GM18867 (cell line): ENCODE results near the gene SDK1.
"Not testable (repeated sequence)": the region's sequence is repeated elsewhere in the genome, so short reads cannot be mapped to it uniquely, and the experiment has no call there.

Experiments
- ATAC-seq: cut with Tn5 transposase; IDR thresholded peaks from one replicate; pipeline ENCODE4 v1.9.1; 2021; ENCODE audit warnings: mild to moderate bottlenecking, moderate library complexity; ENCODE audit not compliant: unreplicated experiment

Gene SDK1

DNA sequence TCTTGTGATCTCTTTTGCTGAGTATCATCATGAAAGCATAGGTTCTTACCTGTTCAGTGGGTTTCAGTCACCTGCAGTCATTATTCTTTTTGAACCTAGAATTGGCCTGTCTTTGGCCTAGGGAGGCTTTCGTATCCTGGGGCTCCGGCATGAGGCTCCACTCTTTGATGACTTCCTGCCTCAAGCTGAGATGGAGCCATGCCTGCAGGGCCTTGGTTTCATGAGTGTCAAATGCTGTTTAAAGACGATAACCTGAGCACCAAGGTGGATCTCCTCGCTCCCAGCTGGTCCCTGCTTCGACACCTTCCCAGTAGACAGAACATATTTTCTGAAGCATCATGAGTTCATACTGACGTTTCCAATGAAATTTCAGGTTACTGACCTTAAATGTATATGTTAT is 783.2 kb downstream of the SDK1 start:
- ATAC-seq = no peak

DNA sequence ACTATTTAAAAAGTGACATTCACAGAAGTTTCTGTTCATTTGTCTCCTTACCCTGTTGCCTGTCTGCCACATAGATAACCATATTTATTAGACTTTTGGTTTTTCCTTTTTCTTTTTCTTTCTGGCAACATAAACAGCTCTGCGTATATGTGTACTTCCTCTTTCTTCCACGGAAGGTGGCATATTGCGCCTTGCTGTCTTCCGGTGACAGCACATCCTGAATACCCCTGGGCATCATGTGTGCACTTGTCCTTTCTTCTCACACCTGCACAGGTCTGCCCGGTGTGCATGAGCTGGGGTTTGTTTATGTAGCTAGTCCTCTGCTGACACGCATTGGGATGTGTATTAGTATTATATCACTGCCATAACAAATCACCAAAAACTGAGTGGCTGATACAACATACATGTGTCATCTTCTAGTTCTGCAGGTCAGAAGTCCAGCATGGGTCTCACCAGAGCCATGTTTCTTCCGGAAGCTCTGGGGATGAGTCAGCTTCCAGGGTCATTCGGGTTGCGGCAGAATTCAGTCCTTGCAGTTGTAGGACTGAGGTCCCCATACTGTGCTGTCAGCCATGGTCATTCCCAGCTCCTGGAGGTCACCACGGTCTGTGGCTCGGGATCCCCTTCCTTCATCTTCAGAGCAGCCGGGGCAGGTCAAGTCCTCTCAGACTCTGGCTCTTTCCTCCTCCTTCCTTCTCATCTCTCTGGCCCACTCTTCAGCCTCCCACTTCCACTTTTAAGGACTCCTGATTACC is 785.1 kb downstream of the SDK1 start:
- ATAC-seq = no peak

DNA sequence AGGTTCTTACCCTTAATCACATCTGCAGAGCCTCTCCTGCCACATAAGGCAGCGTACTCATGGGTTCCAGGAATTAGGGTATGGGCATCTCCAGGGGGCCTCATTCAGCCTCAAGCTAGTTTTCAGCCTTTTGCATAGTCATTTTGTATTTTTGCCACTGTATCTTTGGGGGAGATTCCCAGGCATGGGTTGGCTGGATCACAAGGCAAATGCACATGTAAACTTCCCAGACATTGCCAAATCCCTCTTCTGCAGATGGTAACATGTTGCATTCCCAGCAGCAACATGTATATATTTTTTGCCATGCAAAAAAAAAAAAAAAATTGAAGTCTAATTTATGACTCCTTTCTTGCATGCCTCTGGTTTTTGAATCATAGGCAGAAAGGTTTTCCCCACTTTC is 785.7 kb downstream of the SDK1 start:
- no peak for ATAC-seq

DNA sequence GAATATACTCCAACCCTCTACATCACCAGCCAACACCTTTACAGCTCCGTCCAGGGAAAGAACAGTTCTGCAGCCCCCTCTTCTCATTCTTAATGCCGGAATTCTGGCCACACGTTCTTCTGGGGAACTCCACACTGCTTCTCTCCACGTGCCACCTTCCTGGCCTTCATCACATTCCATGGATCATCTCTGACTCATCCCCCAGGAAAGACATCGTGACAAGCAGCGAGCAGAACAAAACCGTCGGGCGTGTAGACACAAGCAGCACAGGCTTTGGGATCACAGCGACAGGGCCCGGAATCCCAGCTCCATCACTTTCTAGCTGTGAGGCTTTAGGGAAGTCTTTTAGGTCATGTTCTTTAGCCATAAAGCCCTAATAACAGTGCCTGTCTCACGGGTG is 790.7 kb downstream of the SDK1 start:
- ATAC-seq = no peak

DNA sequence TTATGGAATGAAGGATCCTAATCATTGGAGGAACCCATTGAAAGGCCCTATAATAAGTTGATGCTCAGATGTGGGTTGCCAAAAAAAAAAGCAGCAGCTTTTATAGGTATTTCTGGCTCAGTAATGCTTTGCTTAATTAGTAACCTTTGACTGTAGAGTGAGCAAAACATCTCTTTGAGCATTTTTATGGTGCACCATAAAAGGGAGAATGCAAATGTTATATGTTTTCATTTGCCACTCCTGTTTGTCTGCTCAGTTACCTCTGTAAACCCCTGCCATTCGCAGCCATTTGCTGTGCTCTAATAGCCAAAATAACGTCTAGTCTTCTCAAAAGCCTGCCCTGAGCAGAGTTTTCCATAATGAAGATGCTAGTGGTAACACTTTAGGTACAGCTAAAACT is 792.0 kb downstream of the SDK1 start:
- no peak for ATAC-seq

DNA sequence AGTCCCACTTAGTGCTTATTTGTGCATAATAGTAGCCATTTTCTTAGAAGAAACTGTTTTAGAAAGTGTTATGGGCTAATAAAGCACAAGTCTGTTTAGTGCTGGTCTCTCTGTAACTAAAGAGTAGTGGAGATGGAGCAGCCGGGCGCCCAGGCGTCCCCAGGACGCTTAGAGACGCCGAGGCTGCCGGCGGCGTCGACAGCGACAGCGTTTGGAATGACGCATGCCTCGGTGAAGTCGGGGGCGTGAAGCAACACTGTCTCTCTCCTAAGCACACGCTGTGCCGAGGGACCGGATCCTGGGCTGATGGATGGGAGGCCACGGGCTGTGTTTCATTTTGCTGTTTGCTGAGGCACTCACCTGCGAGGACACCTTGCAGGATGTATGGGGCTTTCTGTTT is 792.4 kb downstream of the SDK1 start:
- no peak for ATAC-seq

DNA sequence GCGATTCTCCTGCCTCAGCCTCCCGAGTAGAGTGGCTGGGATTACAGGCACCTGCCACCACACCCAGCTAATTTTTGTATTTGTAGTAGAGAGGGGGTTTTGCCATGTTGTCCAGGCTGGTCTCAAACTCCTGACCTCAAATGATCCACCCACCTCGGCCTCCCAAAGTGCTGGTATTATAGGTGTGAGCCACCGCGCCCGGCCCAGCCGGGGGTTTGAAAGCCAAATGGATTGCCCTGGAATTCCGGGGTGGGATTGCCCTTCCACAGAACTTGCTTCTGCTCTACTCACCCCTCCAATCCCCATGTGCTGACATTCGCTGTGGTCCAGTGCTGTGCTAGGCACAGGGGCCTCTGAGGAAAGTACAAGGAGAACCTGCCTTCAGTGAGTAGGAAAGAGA is 793.1 kb downstream of the SDK1 start:
- not testable (repeated sequence) for ATAC-seq

DNA sequence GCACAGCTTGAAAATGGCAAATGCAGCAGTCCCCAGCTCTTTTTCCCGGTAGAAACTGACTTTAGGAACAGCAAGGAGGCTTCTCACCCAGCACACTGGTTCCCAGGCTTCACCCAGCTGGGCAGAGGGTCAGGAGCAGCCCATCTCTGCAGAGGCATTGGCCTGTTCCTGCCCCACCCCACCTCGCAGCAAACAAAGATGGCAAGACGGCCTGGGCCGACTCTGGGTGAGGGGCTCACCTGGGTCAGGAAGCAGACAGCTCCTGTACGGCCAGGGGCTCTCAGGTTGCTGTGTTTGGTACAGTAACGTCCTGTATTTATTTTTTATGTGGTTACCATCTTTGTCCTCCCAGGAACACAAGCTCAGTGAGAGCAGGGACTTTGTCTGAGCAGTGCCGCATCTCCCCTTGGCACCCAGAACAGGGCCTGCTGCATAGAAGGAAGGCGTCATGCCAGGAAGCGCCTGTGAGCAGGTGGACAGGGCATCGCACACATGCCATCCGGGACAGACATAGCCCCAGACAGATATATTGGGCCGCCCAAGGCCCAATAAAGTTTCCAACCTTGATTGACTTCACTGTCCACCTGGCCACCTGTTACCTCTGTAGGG is 796.1 kb downstream of the SDK1 start:
- ATAC-seq = no peak

DNA sequence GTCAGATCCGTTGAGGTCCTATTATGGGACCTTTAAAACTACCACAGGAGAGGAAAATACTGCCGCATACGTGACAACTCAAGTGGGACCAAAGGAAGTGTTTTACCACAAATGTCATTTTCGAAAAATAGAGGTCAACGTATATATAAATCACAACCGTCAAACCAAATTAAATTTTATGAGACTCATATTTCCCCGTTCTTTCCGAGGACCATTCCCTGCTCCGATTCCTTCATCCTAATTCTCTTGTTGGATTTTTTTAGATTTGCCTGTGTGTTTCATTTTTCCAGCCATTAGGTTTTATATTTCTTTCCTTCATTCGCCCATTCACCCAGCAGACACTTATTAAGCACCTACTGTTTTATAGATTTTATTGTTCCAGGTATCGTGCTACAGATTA is 797.1 kb downstream of the SDK1 start:
- no peak for ATAC-seq

DNA sequence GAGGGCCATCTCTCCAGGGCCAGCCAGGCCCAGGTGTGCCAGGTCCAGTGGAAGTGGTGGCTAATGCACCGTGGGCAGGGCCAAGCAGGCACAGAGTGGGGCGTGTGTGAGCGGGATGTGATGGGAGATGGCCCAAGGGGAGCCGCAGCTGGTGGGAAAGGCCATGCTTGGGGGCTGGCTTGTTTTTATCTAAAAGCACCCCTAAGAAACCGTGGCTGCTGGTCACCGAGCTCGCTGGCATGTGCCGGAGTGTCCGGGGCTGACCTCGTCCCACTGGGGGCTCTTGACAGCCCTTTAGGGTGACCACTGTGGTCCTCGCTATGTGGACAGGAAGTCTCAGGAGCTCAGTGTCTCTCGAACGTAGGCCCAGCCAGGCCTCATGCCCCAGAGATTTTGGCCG is 798.6 kb downstream of the SDK1 start:
- no peak for ATAC-seq

DNA sequence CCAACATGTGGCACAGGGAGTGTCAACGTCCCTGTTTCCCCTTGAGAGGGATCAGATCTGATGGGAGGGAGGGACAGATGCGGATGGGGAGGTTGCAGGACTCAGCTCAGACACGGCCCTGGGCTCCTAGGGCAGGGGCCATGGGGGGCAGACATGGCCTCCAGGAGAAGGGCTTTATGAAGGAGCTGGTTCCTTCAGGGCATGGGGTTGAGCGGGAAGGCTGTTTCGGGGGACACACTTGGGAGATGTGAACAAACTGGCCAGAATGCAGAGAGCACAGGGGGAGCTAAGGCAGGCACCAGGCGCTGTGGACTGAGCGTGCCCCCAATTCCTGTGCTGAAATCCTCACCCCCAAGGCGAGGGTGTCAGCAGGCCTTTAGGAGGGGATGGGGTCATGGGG is 799.1 kb downstream of the SDK1 start:
- ATAC-seq = no peak

DNA sequence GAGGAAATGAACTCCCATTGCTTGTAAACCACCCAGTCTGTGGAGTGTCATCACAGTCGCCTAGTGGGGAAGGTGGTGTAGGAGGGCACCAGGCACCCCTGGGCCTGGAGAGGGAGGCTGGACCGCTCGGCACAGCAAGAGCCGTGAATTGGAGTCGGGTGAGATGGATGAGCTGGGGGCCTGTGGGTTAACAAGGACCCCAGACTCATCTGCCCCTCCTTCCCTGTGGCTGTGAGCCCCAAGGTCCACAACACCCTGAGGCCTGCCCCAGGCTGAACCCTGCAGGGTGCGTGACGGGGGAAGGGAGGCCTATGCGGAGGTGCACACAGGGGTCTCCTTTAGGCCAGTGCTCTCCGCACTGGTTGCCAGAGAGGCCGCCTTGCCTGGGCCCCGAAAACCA is 799.6 kb downstream of the SDK1 start:
- no peak for ATAC-seq

DNA sequence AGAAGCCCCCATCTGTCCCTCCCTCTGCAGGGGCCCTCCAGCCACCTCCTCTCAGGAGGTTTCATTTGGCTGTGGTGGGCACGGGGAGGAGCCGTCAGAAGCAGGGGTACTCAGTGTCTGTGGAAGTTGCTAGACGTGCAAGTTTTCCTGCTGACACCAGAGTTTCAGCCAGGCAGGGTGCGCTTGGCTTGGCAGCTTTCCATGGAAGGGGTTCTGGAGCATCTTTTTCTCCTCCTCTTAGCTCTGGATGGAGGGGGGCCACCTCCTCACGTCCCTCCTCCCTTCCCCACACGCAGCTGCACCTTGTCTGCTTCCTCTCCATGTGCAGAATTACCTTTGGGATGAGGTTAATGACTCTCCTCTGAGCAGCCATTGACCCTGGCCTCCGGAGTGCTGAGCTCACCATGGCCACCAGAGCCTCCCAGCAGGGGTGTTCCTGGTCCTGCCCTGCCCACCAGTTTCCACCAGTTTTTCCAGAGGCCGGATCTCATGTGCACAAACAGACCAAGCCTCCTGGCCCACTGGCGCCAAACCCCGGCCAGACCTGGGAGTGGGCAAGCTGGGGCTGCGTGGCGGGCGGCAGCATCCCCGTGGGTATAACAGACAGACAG is 801.3 kb downstream of the SDK1 start:
- ATAC-seq = no peak

DNA sequence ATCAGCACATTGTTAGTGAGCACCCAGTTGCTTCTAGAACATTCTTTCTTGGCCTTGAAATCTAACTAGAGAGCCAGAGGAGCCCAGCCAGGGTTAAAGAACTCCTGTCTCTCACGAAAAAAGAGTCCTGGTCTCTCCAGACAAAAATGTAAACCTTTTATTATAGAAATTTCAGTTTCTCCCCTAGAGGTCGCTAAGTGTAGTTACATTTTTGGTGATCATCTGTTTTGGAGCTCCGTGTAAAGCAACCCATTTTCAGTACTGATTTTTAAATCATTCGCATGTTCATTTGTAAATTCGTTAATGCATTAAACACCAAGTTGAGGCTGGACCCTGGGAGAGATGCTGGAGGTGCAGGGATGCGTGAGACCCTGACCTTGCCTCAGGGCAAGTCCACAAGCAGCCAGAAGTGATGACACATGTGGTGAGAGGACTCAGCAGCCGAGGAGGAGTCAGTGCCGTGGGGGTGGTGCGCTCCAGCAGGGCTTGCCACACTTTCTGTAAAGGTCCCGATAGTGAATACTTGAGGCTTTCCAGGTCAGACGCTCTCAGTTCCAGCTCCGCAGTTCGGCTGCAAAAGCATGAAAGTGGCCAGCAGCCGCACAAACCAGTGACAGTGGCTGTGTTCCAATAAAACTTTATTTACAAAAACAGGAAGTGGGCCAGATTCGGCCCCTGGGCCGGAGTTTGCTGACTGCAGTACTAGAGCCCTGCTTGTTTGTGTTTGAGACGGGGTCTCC is 802.5 kb downstream of the SDK1 start:
- ATAC-seq = no peak

DNA sequence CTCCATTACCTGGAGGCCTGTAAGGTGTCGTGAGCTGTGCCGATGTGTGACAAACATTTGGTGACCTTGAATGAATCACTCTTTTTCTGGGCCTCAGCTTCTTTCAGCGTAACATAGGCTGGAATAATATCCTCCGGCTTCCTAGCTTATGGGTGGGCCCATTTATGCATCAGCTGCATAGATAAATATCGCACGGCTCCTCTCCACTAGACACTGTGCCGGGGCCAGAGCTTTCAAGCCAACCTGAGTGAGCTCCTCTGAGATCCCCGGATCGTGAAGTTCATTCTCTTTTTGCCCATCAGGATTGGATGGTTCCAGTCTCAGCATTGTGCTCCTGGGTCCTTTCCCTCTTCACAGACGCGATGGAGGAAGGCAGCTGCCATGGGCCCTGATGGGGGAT is 806.8 kb downstream of the SDK1 start:
- ATAC-seq = no peak

DNA sequence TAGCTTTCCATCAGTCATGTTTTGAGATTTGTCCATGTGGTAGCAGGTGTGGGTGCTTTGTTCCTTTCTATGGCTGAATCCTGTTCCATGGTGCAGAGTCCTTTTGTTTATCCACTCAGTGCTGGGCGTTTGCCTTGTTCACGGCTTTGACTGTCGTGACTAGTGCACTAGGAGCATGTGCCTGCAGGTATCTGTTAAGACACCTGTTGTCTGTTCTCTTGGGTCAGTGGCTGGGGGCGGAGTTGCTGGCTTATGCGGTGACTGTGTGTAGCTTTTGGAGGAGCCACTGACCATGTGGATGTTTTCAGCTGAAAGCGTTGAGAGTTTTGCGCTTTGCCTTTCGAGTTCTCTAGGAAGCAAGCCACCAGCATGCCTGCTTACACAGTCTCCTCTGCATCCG is 807.9 kb downstream of the SDK1 start:
- ATAC-seq = no peak

DNA sequence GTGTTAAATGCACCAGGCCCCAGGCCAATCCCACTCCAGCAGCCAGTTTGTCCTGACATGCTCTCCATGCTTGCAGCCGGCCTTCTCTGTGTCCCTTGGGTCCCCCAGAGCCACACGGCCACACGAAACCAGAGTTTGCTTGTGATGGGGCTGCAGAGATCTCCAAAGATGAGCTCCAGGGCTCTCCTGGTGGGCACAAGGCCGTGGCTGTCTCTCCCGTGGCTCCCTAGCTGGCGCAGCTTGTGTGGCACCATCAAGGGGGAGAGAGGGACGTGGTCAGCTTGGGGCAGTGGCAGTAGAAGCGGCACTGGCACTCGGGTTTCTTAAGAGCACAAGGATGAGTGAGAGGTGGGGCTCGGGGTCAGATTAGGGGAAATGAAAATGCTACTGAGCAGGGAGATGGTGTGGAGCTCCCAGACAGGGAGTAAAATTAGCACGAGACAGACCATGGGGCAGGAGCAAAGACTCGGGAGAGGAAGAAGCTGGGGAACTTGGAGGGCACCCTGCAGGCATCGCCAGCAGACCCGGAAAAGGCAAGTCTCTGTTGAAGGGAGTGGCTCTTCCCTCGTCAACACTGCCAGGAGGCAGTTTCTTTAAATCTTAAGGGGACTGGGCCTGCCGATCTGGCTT is 808.5 kb downstream of the SDK1 start:
- no peak for ATAC-seq

DNA sequence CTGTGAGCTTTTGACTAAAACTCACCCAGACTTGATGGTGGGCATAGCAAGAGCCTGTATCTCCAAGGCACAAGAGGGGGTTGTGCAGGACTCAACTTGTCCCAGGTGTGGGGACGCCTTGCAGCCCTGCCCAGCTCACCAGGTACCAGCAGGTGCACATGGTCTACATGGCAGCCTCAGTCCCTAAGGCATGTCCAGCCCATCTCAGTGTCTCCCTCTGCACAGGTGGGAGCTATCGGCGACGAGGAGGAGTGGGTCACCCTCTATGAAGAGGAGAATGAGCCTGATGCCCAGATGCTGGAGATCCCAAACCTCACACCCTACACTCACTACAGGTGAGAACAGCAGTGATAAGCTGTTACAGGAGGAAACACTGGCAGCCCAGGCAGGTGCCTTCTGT is 809.4 kb downstream of the SDK1 start:
- no peak for ATAC-seq

DNA sequence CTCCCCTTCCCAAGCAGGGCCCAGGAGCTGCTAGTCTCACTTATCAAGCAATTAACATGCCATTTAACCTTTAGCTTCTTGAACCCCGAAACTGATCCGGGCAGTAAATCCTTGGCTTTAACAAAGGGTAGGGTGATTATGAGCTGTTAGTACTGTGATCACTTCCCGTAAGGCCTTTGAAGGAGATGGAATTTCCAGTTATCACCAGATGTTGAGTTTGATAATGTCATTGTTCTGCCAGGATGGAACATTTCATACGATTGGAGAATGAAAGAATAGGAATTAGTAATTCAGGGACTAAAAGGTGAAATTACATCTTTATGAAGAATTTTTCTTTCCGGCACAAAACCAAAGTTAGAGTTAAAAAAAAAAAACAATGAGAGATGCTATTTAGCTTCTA is 810.1 kb downstream of the SDK1 start:
- no peak for ATAC-seq

DNA sequence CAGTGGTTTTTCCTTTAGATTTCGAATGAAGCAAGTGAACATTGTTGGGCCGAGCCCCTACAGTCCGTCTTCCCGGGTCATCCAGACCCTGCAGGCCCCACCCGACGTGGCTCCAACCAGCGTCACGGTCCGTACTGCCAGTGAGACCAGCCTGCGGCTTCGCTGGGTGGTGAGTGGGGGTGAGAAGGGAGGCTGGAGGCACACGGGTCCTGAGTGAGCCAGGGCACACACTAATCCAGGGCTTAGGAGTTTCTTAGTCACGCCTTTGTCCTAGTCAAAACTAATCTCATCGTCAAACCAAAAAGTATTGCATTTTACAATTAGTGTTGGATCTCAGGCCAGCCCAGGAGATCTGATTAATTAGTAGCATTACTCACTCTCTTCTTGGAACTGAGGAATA is 812.2 kb downstream of the SDK1 start:
- no peak for ATAC-seq

DNA sequence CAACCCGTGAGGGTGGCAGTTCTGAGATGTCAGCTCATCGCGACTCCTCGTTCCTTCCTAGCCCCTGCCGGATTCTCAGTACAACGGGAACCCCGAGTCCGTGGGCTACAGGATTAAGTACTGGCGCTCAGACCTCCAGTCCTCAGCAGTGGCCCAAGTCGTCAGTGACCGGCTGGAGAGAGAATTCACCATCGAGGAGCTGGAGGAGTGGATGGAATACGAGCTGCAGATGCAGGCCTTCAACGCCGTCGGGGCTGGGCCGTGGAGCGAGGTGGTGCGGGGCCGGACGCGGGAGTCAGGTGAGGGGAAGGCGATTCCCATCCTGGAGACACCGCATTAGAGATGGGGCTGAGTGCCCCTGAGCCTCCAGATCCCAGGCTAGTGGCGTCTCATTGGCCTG is 812.9 kb downstream of the SDK1 start:
- no peak for ATAC-seq
